K562 (cell line): ENCODE data around the gene LAMB1. TPM values are rescaled to one million over a fixed set of nuclear protein-coding genes. Genes with fewer than 3 reads are reported as not detected.

ENCODE experiments used
- ATAC-seq: fragments of 200-7000 bp; cut with Tn5 transposase; 3 replicates; pipeline ENCODE4 v1.9.1; 2020; ENCODE audit warnings: moderate library complexity
- BruUV-seq: library from RNA; stranded (reverse); fragments of 400-500 nt; replicated peaks from 2 replicates; lab custom pipeline; 2021; lab: Mats Ljungman, UMichigan
- CTCF ChIA-PET: fragments of 300-600 bp; formaldehyde crosslinking; extraction: SDS; loops from one replicate; lab custom pipeline; 2021; ENCODE audit warnings: low intra/inter-chr PET ratio; lab: Yijun Ruan, JAX
- POLR2A ChIA-PET: fragments of 300-600, 350-650 bp; sonication (Branson Sonifier 250); formaldehyde crosslinking; extraction: SDS; loops from one replicate; lab custom pipeline; 2021; ENCODE audit warnings: antibody characterized with exemption, inconsistent platforms; lab: Yijun Ruan, JAX
- DNase-seq, 4 experiments: peaks; one replicate each; pipeline versions ENCODE4 v3.0.0 to v3.0.0-alpha.2; 2011 to 2018; ENCODE audit warnings: low spot score in 3 of 4, mixed read lengths in 3 of 4; ENCODE audit errors: extremely low read depth in 1 of 4
- FAIRE-seq: peaks from 2 replicates; lab custom pipeline; 2011; peaks lifted over from hg19 to GRCh38; lab: Jason Lieb, UNC
- H2AFZ ChIP-seq: 2 replicates; pipeline ENCODE4 v1.6.0; 2011; ENCODE audit warnings: low read depth, low read length, control low read depth, inconsistent platforms
- H3K27ac ChIP-seq: fragments of 200-600 bp; 3 replicates; pipeline ENCODE4 v1.8.0; 2011; ENCODE audit warnings: low read depth, mild to moderate bottlenecking, control low read depth, inconsistent platforms, low read length, moderate library complexity, mixed read lengths; ENCODE audit errors: extremely low read depth
- H3K27me3 ChIP-seq, 2 experiments: fragments of 300-600 bp in 1 of 2; 2 replicates in 1 of 2; 3 replicates in 1 of 2; pipeline versions ENCODE4 v1.6.0 to v1.8.0; 2011; ENCODE audit warnings: inconsistent platforms in 2 of 2, low read length in 2 of 2, mild to moderate bottlenecking in 1 of 2, mixed read lengths in 1 of 2, moderate library complexity in 1 of 2; ENCODE audit not compliant: control insufficient read depth in 2 of 2, insufficient read depth in 2 of 2
- H3K36me3 ChIP-seq: fragments of 300-600 bp; 3 replicates; pipeline ENCODE4 v1.8.0; 2011; ENCODE audit warnings: mild to moderate bottlenecking, low read length, inconsistent platforms; ENCODE audit not compliant: control insufficient read depth, insufficient read depth
- H3K4me1 ChIP-seq, 2 experiments: fragments of 200-600 bp in 1 of 2; replicated peaks in 1 of 2; 2 replicates in 1 of 2; 3 replicates in 1 of 2; pipeline versions ENCODE4 v1.5.1 to v1.8.0; 2011; ENCODE audit warnings: inconsistent platforms in 2 of 2, low read length in 2 of 2, mild to moderate bottlenecking in 1 of 2, mixed read lengths in 1 of 2, moderate library complexity in 1 of 2; ENCODE audit not compliant: control insufficient read depth in 2 of 2, insufficient read depth in 2 of 2
- H3K4me2 ChIP-seq: 2 replicates; pipeline ENCODE4 v1.6.1; 2011; ENCODE audit warnings: low read length, control low read depth, inconsistent platforms, mixed read lengths; ENCODE audit not compliant: insufficient read depth
- H3K4me3 ChIP-seq: fragments of 200-600 bp; sonication (generic), shearing (Covaris generic); 2 replicates; pipeline ENCODE4 v1.5.1; 2016; ENCODE audit warnings: control low read depth, inconsistent platforms
- H3K79me2 ChIP-seq: fragments of 200-600 bp; 3 replicates; pipeline ENCODE4 v1.8.0; 2011; ENCODE audit warnings: low read length, inconsistent platforms; ENCODE audit not compliant: control insufficient read depth, insufficient read depth
- H3K9ac ChIP-seq, 2 experiments: 2 replicates each; pipeline versions ENCODE4 v1.6.0 to v1.6.1; 2011; ENCODE audit warnings: low read depth in 2 of 2, low read length in 2 of 2, control low read depth in 1 of 2, inconsistent platforms in 1 of 2, mild to moderate bottlenecking in 1 of 2, mixed read lengths in 1 of 2; ENCODE audit not compliant: insufficient read depth in 1 of 2
- H3K9me1 ChIP-seq: one replicate; pipeline ENCODE4 v1.6.0; 2011; ENCODE audit warnings: inconsistent platforms, mild to moderate bottlenecking, low read length, moderate library complexity; ENCODE audit not compliant: control insufficient read depth, insufficient read depth
- H3K9me3 ChIP-seq: replicated peaks from 2 replicates; pipeline ENCODE4 v1.5.1; 2011; ENCODE audit warnings: low read depth, low read length, inconsistent platforms; ENCODE audit not compliant: control insufficient read depth, insufficient read depth
- H4K20me1 ChIP-seq: replicated peaks from 2 replicates; pipeline ENCODE4 v1.6.1; 2011; ENCODE audit warnings: low read length, inconsistent platforms, mixed read lengths; ENCODE audit not compliant: control insufficient read depth, insufficient read depth
- BRD9 ChIP-seq: fragments of 450-650 bp; IDR thresholded peaks from 2 replicates; pipeline ENCODE4 v1.6.1; 2018; ENCODE audit warnings: low read depth; ENCODE audit not compliant: partially characterized antibody
- CCAR2 ChIP-seq: fragments of 200-400 bp; formaldehyde crosslinking; IDR thresholded peaks from 2 replicates; pipeline ENCODE4 v1.6.1; 2017; ENCODE audit warnings: mild to moderate bottlenecking, low read depth, low read length
- FOXA3 ChIP-seq, 2 experiments: fragments of 450-650 bp in 1 of 2; sonication (generic) in 1 of 2; formaldehyde crosslinking; IDR thresholded peaks in 1 of 2; conservative IDR thresholded peaks in 1 of 2; 2 replicates each; pipeline versions ENCODE4 v1.4.0 to v1.8.0; 2020 to 2022; ENCODE audit warnings: mild to moderate bottlenecking in 2 of 2, missing genetic modification reagents in 1 of 2
- POLR3A ChIP-seq: IDR thresholded peaks from 2 replicates; pipeline ENCODE4 v1.6.1; 2011; ENCODE audit warnings: borderline replicate concordance, mild to moderate bottlenecking, moderate library complexity; ENCODE audit not compliant: insufficient read length, insufficient read depth; ENCODE audit errors: extremely low read depth
- SREBF1 ChIP-seq: fragments of 150-350 bp; IDR thresholded peaks from 2 replicates; pipeline ENCODE4 v1.6.1; 2014; ENCODE audit warnings: antibody characterized with exemption, low read depth, low read length, borderline replicate concordance
- ZNF347 ChIP-seq: fragments of 450-650 bp; formaldehyde crosslinking; IDR thresholded peaks from 2 replicates; pipeline ENCODE4 v1.4.0; 2020; ENCODE audit warnings: low read depth, mild to moderate bottlenecking, moderate library complexity
- WGBS: fragments of 100-300 bp; shearing (Covaris generic); methylation state at CpG from one replicate; pipeline ENCODE4 v1.1.6; 2016; ENCODE audit warnings: low coverage, mixed read lengths; ENCODE audit not compliant: insufficient coverage; ENCODE audit errors: missing lambda C conversion rate; 5-methylcytosine and 5-hydroxymethylcytosine counted together
- in situ Hi-C: fragments of 300-500 bp; cut with MboI; formaldehyde crosslinking; loops from 4 replicates; pipeline ENCODE4 v1.15.0; 2018; ENCODE audit warnings: inconsistent platforms, mixed read lengths
- intact Hi-C: fragments of 100-400 bp; cut with micrococcal nuclease; formaldehyde crosslinking; loops from 2 replicates; pipeline ENCODE4 v1.14.2; 2022
- polyA plus RNA-seq, 8 experiments: library from polyadenylated mRNA; depleted of rRNA in 4 of 8; stranded (reverse) in 5 of 8; unstranded in 3 of 8; fragments of >200 nt; fragmentation: Nextera tagmentation in 2 of 8; fragmentation: Illumina TruSeq in 1 of 8; extraction: Ambion mirVana in 2 of 8; extraction: Trizol in 1 of 8; gene quantifications; 2 replicates each; pipeline versions ENCODE4 v1.2.1 to v1.2.3, GENCODE V29; 2011 to 2014; ENCODE audit warnings: inconsistent platforms in 1 of 8, missing spikeins in 1 of 8
- total RNA-seq, 7 experiments: library from RNA; depleted of rRNA in 6 of 7; stranded (reverse); fragments of >200 nt in 6 of 7; fragmentation: Illumina TruSeq in 2 of 7; extraction: Trizol in 2 of 7; gene quantifications; 2 replicates each; pipeline versions ENCODE4 v1.2.1 to v1.2.3, GENCODE V29; 2011 to 2021; ENCODE audit warnings: low replicate concordance in 1 of 7
- TF ChIP-seq, protein P1 (sequence below), 2 experiments: fragments of 450-650 bp; formaldehyde crosslinking in 1 of 2; IDR thresholded peaks; 2 replicates each; pipeline versions ENCODE4 v1.4.0 to v1.6.1; 2014 to 2020; ENCODE audit warnings: mild to moderate bottlenecking in 2 of 2, borderline replicate concordance in 1 of 2, low read depth in 1 of 2

LAMB1 gene
- total and polyA plus RNA-seq, 9 of the 15 experiments (the other 6 are each of a cell fraction or from before 2014, with no cell fraction given), result 6.0 to 17.7 (median 12.3) TPM

DNA sequence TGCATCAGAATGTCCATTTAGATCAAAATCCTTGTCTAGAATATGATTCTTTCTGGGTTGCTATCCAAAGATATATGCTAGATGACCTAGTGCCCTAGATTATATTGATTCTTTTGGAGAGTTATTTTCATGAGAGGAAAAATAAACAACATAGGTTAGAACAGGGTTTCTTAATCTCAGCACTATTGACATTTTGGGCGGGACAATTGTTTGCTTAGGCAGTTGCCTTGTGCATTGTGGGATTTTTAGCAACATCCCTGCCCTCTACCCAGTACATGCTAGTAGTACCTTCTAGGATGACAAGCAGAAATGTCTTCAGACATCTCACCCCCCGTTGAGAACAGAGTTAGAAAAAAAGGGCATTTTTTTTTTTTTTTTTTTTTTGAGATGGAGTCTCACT lies 25.1 kb upstream of the LAMB1 start:
- FAIRE-seq (no peak), DNase-seq (no peak), ATAC-seq (no peak)
- H3K27ac ChIP-seq, result no peak overlapping the region
- ChIA-PET CTCF (no interaction called here), POLR2A (interaction anchor here (0.7 to 1.2 kb wide), 2 partner anchors 10 to 461 kb away, joined by 3 to 6 read pairs; no protein-coding TSS in a partner anchor)
- H4K20me1 ChIP-seq, result no peaks in the 10 kb centered on the region
- H3K9ac ChIP-seq, result no peak overlapping the region
- no peak overlapping the region for H2AFZ ChIP-seq
- H3K79me2 ChIP-seq, result no peaks in the 10 kb centered on the region
- in situ Hi-C loops, result no loop called here
- no TSS peak for BruUV-seq
- no peak for TF ChIP-seq CCAR2
- no peak for TF ChIP-seq BRD9
- TF ChIP-seq POLR3A, result no peak
- TF ChIP-seq ZNF347 (CRISPR knock-in tag), result no peak
- 0 out of 4 replicates have a peak, but pooled peaks of 1 of the 2 experiments have one; percentile 19 for TF ChIP-seq FOXA3 (CRISPR knock-in tag; conservative IDR thresholded peaks at IDR 0.05 in 1 of 2, IDR thresholded peaks at IDR 0.05 in 1 of 2)
- TF ChIP-seq SREBF1, result no peak
- TF ChIP-seq, protein P1, sequence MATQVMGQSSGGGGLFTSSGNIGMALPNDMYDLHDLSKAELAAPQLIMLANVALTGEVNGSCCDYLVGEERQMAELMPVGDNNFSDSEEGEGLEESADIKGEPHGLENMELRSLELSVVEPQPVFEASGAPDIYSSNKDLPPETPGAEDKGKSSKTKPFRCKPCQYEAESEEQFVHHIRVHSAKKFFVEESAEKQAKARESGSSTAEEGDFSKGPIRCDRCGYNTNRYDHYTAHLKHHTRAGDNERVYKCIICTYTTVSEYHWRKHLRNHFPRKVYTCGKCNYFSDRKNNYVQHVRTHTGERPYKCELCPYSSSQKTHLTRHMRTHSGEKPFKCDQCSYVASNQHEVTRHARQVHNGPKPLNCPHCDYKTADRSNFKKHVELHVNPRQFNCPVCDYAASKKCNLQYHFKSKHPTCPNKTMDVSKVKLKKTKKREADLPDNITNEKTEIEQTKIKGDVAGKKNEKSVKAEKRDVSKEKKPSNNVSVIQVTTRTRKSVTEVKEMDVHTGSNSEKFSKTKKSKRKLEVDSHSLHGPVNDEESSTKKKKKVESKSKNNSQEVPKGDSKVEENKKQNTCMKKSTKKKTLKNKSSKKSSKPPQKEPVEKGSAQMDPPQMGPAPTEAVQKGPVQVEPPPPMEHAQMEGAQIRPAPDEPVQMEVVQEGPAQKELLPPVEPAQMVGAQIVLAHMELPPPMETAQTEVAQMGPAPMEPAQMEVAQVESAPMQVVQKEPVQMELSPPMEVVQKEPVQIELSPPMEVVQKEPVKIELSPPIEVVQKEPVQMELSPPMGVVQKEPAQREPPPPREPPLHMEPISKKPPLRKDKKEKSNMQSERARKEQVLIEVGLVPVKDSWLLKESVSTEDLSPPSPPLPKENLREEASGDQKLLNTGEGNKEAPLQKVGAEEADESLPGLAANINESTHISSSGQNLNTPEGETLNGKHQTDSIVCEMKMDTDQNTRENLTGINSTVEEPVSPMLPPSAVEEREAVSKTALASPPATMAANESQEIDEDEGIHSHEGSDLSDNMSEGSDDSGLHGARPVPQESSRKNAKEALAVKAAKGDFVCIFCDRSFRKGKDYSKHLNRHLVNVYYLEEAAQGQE (IDR thresholded peaks at IDR 0.05; ENCODE audit: borderline replicate concordance), result no peak
- TF ChIP-seq, protein P1 (CRISPR knock-in tag; IDR thresholded peaks at IDR 0.05; ENCODE audit: low read depth), result no peak
- H3K4me3 ChIP-seq, result no peak overlapping the region
- H3K36me3 ChIP-seq, result no peaks in the 10 kb centered on the region
- H3K27me3 ChIP-seq, result no peaks in the 10 kb centered on the region
- H3K4me1 ChIP-seq, result no peaks in the 10 kb centered on the region; a peak in 4 of 5 replicates
- intact Hi-C loops, result no loop called here
- H3K4me2 ChIP-seq, result no peak overlapping the region
- no peaks in the 10 kb centered on the region for H3K9me3 ChIP-seq
- WGBS, result 20% methylated on average over 2 of the region's 2 CpGs
- H3K9me1 ChIP-seq, result no peaks in the 10 kb centered on the region
